Suprapubic skin (tissue), 4 donors: ENCODE data around the gene CHRM1. TPM values are rescaled to one million over a fixed set of nuclear protein-coding genes. Genes with fewer than 3 reads are reported as not detected.

Experiments
- DNase-seq, 2 donors: peaks; one replicate each; pipeline ENCODE4 v3.0.0-alpha.2; 2019; ENCODE audit warnings: low spot score in 2 of 2
- H3K27ac ChIP-seq: fragments of 200-600 bp; sonication (generic); one replicate; pipeline ENCODE4 v1.5.1; 2019
- H3K27me3 ChIP-seq: fragments of 200-600 bp; sonication (generic); one replicate; pipeline ENCODE4 v1.5.1; 2019
- H3K36me3 ChIP-seq: fragments of 200-600 bp; sonication (generic); one replicate; pipeline ENCODE4 v1.5.1; 2019
- H3K4me1 ChIP-seq: fragments of 200-600 bp; sonication (generic); one replicate; pipeline ENCODE4 v1.5.1; 2019
- H3K4me3 ChIP-seq: fragments of 200-600 bp; sonication (generic); one replicate; pipeline ENCODE4 v1.5.1; 2019; ENCODE audit warnings: mild to moderate bottlenecking
- H3K9me3 ChIP-seq: fragments of 200-600 bp; sonication (generic); one replicate; pipeline ENCODE4 v1.5.1; 2019
- CTCF ChIP-seq, 2 donors: fragments of 200-600 bp in 1 of 2; fragments of 450-650 bp in 1 of 2; sonication (generic) in 1 of 2; IDR thresholded peaks; one replicate each; pipeline ENCODE4 v1.5.1; 2016 to 2019; ENCODE audit warnings: antibody characterized with exemption in 2 of 2, mild to moderate bottlenecking in 1 of 2, moderate library complexity in 1 of 2
- EP300 ChIP-seq: sonication (generic); formaldehyde crosslinking; IDR thresholded peaks from one replicate; pipeline ENCODE4 v1.6.1; 2017; ENCODE audit warnings: antibody characterized with exemption
- POLR2A ChIP-seq, 2 donors: fragments of 450-650 bp; IDR thresholded peaks; one replicate each; pipeline ENCODE4 v1.6.1; 2017; ENCODE audit warnings: antibody characterized with exemption in 2 of 2, mild to moderate bottlenecking in 2 of 2, moderate library complexity in 2 of 2
- POLR2AphosphoS5 ChIP-seq, 3 donors: sonication (generic); formaldehyde crosslinking; IDR thresholded peaks; one replicate each; pipeline ENCODE4 v1.6.1; 2017; ENCODE audit warnings: antibody characterized with exemption in 3 of 3
- WGBS: methylation state at CpG from one replicate; pipeline ENCODE4 v1.1.5; 2018; 5-methylcytosine and 5-hydroxymethylcytosine counted together
- total RNA-seq, 4 donors: library from RNA; depleted of rRNA; stranded (reverse); fragments of >200 nt; gene quantifications; one replicate each; pipeline ENCODE4 v1.1.0, GENCODE V29; 2016

CHRM1 gene
- total RNA-seq, 4 donors from 2014 or later: 2.5 to 5.4 (median 4.5) TPM

DNA sequence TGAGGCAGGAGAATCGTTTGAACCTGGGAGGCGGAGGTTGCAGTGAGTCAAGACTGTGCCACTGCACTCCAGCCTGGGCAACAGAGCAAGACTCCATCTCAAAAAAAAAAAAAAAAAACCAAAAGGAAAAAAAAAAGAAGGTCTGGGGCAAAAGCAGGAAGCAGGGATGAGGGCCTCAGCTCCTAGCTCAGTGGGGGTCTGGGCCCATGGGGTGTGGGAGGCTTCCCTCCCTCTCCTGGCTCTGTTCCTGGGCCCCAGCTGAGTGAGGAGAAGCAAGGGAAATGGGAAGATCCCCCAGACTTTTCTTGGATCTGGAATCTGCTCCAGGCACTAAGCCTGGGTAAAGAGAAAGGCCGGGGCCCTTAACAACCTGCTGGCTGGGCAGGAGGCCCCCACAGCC is 8.9 kb downstream of the CHRM1 start:
- no peak overlapping the region for H3K4me3 ChIP-seq
- H3K36me3 ChIP-seq: no peaks in the 10 kb centered on the region
- no peaks in the 10 kb centered on the region for H3K27me3 ChIP-seq
- no peak for DNase-seq
- 87% methylated on average over 3 of the region's 3 CpGs for WGBS
- peaks cover 21% of the 10 kb centered on the region for H3K4me1 ChIP-seq
- TF ChIP-seq CTCF (IDR thresholded peaks at IDR 0.05): no peak
- no peak for TF ChIP-seq EP300
- no peak for TF ChIP-seq POLR2A (IDR thresholded peaks at IDR 0.05)
- no peak for TF ChIP-seq POLR2AphosphoS5 (IDR thresholded peaks at IDR 0.05)
- no peak overlapping the region for H3K27ac ChIP-seq
- no peaks in the 10 kb centered on the region for H3K9me3 ChIP-seq

DNA sequence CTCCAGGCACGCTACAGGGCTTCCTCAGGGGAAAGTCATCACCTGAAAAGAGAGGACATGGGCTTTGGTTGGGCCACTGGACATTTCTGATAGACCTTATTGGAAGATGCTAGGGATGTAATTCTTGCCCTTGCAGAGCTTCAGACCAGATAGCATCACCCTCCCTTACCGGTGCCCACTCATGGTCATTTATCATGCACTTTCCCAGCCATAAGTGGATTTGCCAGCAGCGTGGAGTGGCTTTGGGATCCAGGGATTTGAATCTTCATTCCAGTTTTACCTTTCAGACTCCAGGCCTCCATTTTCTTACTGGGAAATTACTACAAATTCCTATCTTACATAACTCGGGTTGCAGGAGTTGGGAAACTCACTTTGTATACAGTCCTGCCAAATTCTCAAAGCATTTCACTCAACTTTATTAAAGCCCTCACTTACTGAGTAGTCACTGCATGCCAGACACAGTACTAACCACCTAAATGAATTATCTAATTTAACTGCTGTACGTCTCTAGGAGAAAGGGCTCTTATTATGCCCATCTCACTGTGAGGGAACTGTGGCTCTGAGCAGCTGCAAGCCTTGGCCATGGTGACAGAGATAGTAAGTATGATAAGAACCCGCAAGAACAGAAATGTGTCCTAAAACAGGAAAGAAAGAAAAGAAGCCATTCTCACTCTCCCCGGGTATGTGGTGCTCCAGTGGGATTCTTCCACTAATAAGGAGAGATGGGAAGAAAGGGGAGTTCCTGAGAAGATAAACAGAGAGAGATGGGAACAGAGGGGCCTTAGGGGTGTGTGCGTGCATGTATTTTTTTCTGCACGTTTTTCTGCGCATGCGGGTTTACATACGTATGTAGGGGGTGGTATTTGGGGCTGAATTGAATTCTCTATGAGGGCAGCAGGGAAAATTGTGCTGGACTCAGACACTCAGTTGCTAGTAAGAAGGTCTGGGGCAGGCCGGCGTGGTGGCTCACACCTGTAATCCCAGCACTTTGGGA is 9.7 kb downstream of the CHRM1 start:
- no peak overlapping the region for H3K4me3 ChIP-seq
- WGBS: 80% methylated on average over 14 of the region's 14 CpGs
- no peaks in the 10 kb centered on the region for H3K36me3 ChIP-seq
- no peak overlapping the region for H3K27ac ChIP-seq
- TF ChIP-seq CTCF (IDR thresholded peaks at IDR 0.05) (no peak), POLR2AphosphoS5 (IDR thresholded peaks at IDR 0.05) (no peak)
- no peaks in the 10 kb centered on the region for H3K27me3 ChIP-seq
- DNase-seq: no peak
- H3K9me3 ChIP-seq: no peaks in the 10 kb centered on the region
- peaks cover 21% of the 10 kb centered on the region for H3K4me1 ChIP-seq

- H3K27ac ChIP-seq: peak overlapping the region; percentile 61
- H3K36me3 ChIP-seq: no peaks in the 10 kb centered on the region
- DNase-seq: no peak
- no peaks in the 10 kb centered on the region for H3K9me3 ChIP-seq
- H3K4me3 ChIP-seq: no peak overlapping the region
- peaks cover 27% of the 10 kb centered on the region for H3K4me1 ChIP-seq
- TF ChIP-seq EP300 (no peak), POLR2A (IDR thresholded peaks at IDR 0.05) (no peak), CTCF (IDR thresholded peaks at IDR 0.05) (no peak), POLR2AphosphoS5 (IDR thresholded peaks at IDR 0.05) (no peak)
- no peaks in the 10 kb centered on the region for H3K27me3 ChIP-seq
- 82% methylated on average over 17 of the region's 27 CpGs for WGBS
Observed at GRCh38 chr11:62910141-62910882, 10.9 kb downstream of the CHRM1 start.

- H3K27ac ChIP-seq: peak overlapping the region; percentile 61
- TF ChIP-seq CTCF (IDR thresholded peaks at IDR 0.05) (peak; percentile 14 to 36), POLR2AphosphoS5 (IDR thresholded peaks at IDR 0.05) (no peak)
- no peak for DNase-seq
Observed at GRCh38 chr11:62909107-62909894, 11.9 kb downstream of the CHRM1 start.

More at GRCh38 chr11:62909107-62909894, 11.9 kb downstream of the CHRM1 start:
- H3K4me3 ChIP-seq: peak overlapping the region; percentile 0
- WGBS: 42% methylated on average over 19 of the region's 24 CpGs
- peaks cover 27% of the 10 kb centered on the region for H3K4me1 ChIP-seq
- no peaks in the 10 kb centered on the region for H3K36me3 ChIP-seq
- no peaks in the 10 kb centered on the region for H3K27me3 ChIP-seq
- no peaks in the 10 kb centered on the region for H3K9me3 ChIP-seq
